Natural killer cell (primary cell): Measurements from ENCODE around the gene RGS1. TPM values are rescaled to one million over a fixed set of nuclear protein-coding genes. Genes with fewer than 3 reads are reported as not detected.

Experiments
- ATAC-seq, 3 donors: fragments of 150-1000 bp in 2 of 3; fragments of 200-7000 bp in 1 of 3; cut with Tn5 transposase; 1 replicate in 1 of 3; 2 replicates in 2 of 3; pipeline ENCODE4 v1.10.0; 2021; ENCODE audit warnings: mild to moderate bottlenecking in 2 of 3, moderate library complexity in 2 of 3
- DNase-seq, 2 donors: peaks; one replicate each; pipeline versions ENCODE4 v3.0.0 to v3.0.0-alpha.2; 2013 to 2021; ENCODE audit warnings: mixed read lengths in 1 of 2
- H3K27ac ChIP-seq: one replicate; pipeline ENCODE4 v1.5.1; 2013; ENCODE audit warnings: mild to moderate bottlenecking, low read length
- H3K27me3 ChIP-seq: one replicate; pipeline ENCODE4 v1.6.1; 2013; ENCODE audit warnings: low read length; ENCODE audit not compliant: control insufficient read depth, insufficient read depth
- H3K36me3 ChIP-seq: one replicate; pipeline ENCODE4 v1.6.1; 2013; ENCODE audit warnings: low read length; ENCODE audit not compliant: control insufficient read depth, insufficient read depth
- H3K4me1 ChIP-seq: one replicate; pipeline ENCODE4 v1.6.1; 2013; ENCODE audit warnings: low read length; ENCODE audit not compliant: control insufficient read depth, insufficient read depth
- H3K4me3 ChIP-seq: one replicate; pipeline ENCODE4 v1.5.1; 2013; ENCODE audit warnings: low read length
- H3K9me3 ChIP-seq: one replicate; pipeline ENCODE4 v1.6.1; 2013; ENCODE audit warnings: low read length; ENCODE audit not compliant: control insufficient read depth, insufficient read depth
- H3K27ac Mint-ChIP-seq, 2 donors: one replicate each; pipeline ENCODE4 v1.8.0; 2022; ENCODE audit warnings: mild to moderate bottlenecking in 2 of 2, mixed read lengths in 2 of 2, moderate library complexity in 1 of 2
- H3K27me3 Mint-ChIP-seq, 2 donors: one replicate each; pipeline ENCODE4 v1.8.0; 2022; ENCODE audit warnings: low read depth in 2 of 2, mixed read lengths in 2 of 2
- H3K36me3 Mint-ChIP-seq: one replicate; pipeline ENCODE4 v1.8.0; 2022; ENCODE audit warnings: mixed read lengths
- H3K4me1 Mint-ChIP-seq, 2 donors: one replicate each; pipeline ENCODE4 v1.8.0; 2022; ENCODE audit warnings: mixed read lengths in 2 of 2
- H3K4me3 Mint-ChIP-seq: one replicate; pipeline ENCODE4 v1.8.0; 2022; ENCODE audit warnings: mild to moderate bottlenecking, moderate library complexity, mixed read lengths
- H3K9me3 Mint-ChIP-seq, 2 donors: one replicate each; pipeline ENCODE4 v1.8.0; 2022; ENCODE audit warnings: mixed read lengths in 2 of 2
- WGBS: methylation state at CpG from one replicate; pipeline ENCODE4 v1.1.7; 2013; ENCODE audit warnings: missing lambda C conversion rate; ENCODE audit not compliant: insufficient coverage; 5-methylcytosine and 5-hydroxymethylcytosine counted together
- intact Hi-C: fragments of 100-400 bp; cut with micrococcal nuclease; formaldehyde crosslinking; loops from one replicate; pipeline ENCODE4 v1.14.2; 2022
- total RNA-seq, 4 donors: library from RNA; stranded (reverse); fragments of 120-200 nt in 1 of 4; gene quantifications; one replicate each; pipeline versions ENCODE4 v1.2.3 to v1.2.4, GENCODE V29; 2013 to 2022
- TF ChIP-seq, protein P1 (sequence below): fragments of 200-600 bp; IDR thresholded peaks from one replicate; pipeline ENCODE4 v1.8.0; 2022; ENCODE audit warnings: antibody characterized with exemption

The RGS1 gene
- total RNA-seq, 3 donors from 2014 or later (not counting 1 experiment from before 2014, with no cell fraction given): 306 to 365 (median 343) TPM

DNA sequence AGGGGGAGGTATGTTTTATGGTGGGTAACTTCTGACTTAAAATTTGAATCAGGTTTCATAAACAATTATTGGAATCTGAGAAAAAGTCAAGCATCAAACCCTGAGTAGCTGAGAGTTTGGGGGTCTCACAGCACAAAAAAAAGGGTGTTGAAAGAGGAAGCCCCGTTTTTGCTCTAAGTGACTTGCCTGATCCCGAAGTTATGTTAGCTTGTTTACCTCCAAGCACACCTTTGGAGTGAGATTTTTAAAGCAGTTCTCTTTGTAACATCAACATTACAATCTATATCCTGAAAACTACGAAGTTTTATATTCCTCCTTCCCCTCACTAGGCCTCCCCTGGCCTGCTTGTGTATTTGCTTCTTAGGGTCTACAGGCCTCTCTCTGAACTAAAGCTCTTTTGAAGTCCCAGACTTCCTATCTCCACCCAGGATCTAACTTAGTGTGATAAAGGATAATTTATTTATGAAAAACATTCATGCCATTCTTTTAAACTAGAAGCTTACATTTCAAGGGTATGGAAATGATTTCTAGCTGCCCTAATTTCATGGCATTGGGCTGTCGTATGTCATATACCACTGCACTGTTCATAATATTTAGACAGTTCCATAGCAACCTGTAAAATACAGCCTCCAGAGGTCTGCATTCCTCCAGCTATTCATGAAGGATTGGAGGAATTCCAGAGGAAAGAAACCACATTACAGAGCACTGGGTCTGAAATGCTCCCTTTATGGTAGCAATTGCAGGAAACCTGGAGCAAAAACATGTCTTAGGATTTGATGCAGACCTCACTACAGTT is 36.1 kb upstream of the RGS1 start:
- no peaks in the 10 kb centered on the region for H3K36me3 ChIP-seq
- H3K27ac Mint-ChIP-seq: peak overlapping the region; percentile 70 to 74
- no peak for ATAC-seq
- H3K4me3 ChIP-seq: no peak overlapping the region
- no peaks in the 10 kb centered on the region for H3K36me3 Mint-ChIP-seq
- H3K27ac ChIP-seq: peak overlapping the region; percentile 28
- H3K4me1 Mint-ChIP-seq: peaks cover 34 to 46% of the 10 kb centered on the region in 2 donors
- H3K9me3 Mint-ChIP-seq: no peaks in the 10 kb centered on the region
- H3K4me1 ChIP-seq: peaks cover 6% of the 10 kb centered on the region
- WGBS: 58% methylated on average over 4 of the region's 4 CpGs
- intact Hi-C loops: no loop called here
- peak in 1 of 2 donors; percentile 43 for DNase-seq
- H3K9me3 ChIP-seq: no peaks in the 10 kb centered on the region
- TF ChIP-seq, protein P1, sequence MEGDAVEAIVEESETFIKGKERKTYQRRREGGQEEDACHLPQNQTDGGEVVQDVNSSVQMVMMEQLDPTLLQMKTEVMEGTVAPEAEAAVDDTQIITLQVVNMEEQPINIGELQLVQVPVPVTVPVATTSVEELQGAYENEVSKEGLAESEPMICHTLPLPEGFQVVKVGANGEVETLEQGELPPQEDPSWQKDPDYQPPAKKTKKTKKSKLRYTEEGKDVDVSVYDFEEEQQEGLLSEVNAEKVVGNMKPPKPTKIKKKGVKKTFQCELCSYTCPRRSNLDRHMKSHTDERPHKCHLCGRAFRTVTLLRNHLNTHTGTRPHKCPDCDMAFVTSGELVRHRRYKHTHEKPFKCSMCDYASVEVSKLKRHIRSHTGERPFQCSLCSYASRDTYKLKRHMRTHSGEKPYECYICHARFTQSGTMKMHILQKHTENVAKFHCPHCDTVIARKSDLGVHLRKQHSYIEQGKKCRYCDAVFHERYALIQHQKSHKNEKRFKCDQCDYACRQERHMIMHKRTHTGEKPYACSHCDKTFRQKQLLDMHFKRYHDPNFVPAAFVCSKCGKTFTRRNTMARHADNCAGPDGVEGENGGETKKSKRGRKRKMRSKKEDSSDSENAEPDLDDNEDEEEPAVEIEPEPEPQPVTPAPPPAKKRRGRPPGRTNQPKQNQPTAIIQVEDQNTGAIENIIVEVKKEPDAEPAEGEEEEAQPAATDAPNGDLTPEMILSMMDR: no peak
- H3K4me3 Mint-ChIP-seq: no peak overlapping the region
- no peaks in the 10 kb centered on the region for H3K27me3 Mint-ChIP-seq
- H3K27me3 ChIP-seq: no peaks in the 10 kb centered on the region

DNA sequence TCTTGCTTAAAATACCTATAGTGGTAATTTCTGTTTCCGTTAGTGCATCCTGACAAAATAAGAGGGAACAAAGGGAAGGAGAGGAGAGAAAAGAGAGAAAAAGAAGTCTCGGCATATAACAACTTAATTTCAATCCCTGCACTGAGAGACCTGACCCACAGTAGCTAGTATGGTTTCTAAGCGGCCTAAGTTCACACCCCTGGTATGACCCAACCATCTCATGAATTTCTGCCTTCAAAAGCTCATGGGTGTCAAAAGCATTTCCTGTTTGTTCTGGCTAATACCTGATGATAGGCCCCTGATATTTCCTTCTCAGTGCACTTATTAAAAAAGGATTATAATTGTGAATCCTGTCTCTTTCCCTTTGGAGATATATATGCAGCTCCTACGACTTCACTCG is 32.1 kb upstream of the RGS1 start:
- Histone ChIP-seq H3K9me3 (no peaks in the 10 kb centered on the region), H3K4me1 (peaks cover 11% of the 10 kb centered on the region), H3K4me3 (no peak overlapping the region), H3K36me3 (no peaks in the 10 kb centered on the region), H3K27me3 (no peaks in the 10 kb centered on the region), H3K27ac (no peak overlapping the region)
- WGBS: 75% methylated on average over 3 of the region's 5 CpGs
- Mint-ChIP-seq H3K27me3 (no peaks in the 10 kb centered on the region), H3K4me3 (no peak overlapping the region), H3K27ac (peak overlapping the region; percentile 63 to 66), H3K9me3 (no peaks in the 10 kb centered on the region), H3K4me1 (peaks cover 47 to 59% of the 10 kb centered on the region in 2 donors), H3K36me3 (no peaks in the 10 kb centered on the region)
- intact Hi-C loops: loop anchor here (2.0 kb wide), 1 partner anchor 27 kb away; no protein-coding TSS in a partner anchor
- ATAC-seq (peak; percentile 45 to 63 (median 61)), DNase-seq (no peak)
- TF ChIP-seq, protein P1: no peak

DNA sequence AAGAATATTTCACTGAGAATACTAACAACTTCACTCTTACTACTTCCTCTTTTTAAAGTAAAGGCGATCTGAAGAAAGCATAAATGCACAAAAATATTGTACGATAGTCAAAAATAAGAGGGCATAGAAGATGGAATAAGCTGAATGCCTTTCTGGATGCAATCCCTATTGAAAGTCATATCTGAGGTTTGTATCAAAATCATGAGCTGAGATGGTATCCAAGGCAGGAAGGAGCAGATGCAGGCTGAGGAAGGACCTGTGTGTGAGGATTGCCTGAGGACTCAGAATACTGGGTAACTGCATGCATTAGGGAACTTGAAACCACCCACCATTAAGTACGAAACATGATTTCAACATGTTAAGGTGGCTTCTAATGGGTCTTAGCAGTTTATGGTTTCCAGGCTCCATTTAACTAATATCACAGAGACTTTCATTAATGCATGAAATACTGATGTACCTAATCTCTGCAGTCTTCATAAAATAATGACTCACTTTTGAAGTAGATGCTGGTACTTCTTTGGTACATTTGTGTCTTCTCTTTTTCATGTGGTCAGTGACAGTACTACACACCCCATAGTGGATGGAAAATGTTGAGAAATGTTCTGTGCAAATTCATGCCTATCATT is 29.6 kb upstream of the RGS1 start:
- intact Hi-C loops: loop anchor here (2.0 kb wide), 1 partner anchor 29 kb away; the partner anchor contains the start of gene RGS1
- DNase-seq (no peak), ATAC-seq (peak in 1 of 3 donors; percentile 28)
- Histone ChIP-seq H3K27ac (no peak overlapping the region), H3K36me3 (no peaks in the 10 kb centered on the region), H3K4me3 (no peak overlapping the region), H3K27me3 (no peaks in the 10 kb centered on the region), H3K4me1 (peaks cover 11% of the 10 kb centered on the region), H3K9me3 (no peaks in the 10 kb centered on the region)
- Mint-ChIP-seq H3K4me3 (no peak overlapping the region), H3K4me1 (peaks cover 41 to 45% of the 10 kb centered on the region in 2 donors), H3K27me3 (no peaks in the 10 kb centered on the region), H3K36me3 (no peaks in the 10 kb centered on the region), H3K9me3 (no peaks in the 10 kb centered on the region), H3K27ac (no peak overlapping the region)
- 74% methylated on average over 3 of the region's 3 CpGs for WGBS
- TF ChIP-seq, protein P1: no peak
